GM11168 (cell line): ENCODE data around the gene TFCP2.

Source experiments
- in situ Hi-C: fragments of 300-500 bp; cut with MboI; formaldehyde crosslinking; loops from one replicate; pipeline ENCODE4 v1.12.0; 2022; ENCODE audit warnings: low sequenced_read_pairs; ENCODE audit not compliant: unreplicated experiment

Gene TFCP2

GRCh38 chr12:51162217-51162616, 10.7 kb downstream of the TFCP2 start:
- in situ Hi-C loops, result no loop called here

DNA sequence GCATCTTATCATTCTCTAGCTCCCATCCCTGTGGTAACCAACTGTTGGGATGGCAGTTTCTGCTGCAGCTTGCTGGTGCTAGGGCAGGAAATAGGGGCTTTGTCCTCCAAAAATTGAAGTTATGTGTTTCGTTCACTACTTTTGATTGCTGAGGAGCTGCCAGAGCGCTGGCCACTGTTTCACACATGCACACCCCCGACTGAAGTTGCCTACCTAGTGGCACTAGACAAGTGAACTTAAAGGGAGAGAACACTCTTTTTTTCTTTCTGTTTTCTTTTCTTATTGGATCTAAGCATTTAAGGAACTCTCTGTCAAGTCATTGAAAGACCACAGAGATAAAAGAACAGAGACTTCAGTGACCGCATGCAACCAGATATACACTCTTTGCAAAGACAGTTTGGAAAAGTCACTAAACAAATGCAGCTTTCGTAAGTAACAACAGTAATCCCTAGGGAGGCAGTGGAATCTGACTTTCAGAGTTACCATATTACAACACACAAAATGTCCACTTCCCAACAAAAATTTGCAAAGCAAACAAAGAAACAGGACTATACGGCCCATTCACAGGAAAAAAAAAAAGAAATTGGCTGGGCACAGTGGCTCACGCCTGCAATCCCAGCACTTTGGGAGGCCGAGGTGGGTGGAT, 12.0 kb downstream of the TFCP2 start:
- in situ Hi-C loops, result no loop called here

- in situ Hi-C loops, result no loop called here
These were observed 16.6 kb downstream of the TFCP2 start for GRCh38 chr12:51156245-51156765.

GRCh38 chr12:51152953-51153352, 20.0 kb downstream of the TFCP2 start:
- in situ Hi-C loops, result no loop called here

- in situ Hi-C loops, result no loop called here
These were observed 22.2 kb downstream of the TFCP2 start for GRCh38 chr12:51150777-51151176.

- in situ Hi-C loops, result no loop called here
These were observed 25.6 kb downstream of the TFCP2 start for GRCh38 chr12:51147309-51147708.

DNA sequence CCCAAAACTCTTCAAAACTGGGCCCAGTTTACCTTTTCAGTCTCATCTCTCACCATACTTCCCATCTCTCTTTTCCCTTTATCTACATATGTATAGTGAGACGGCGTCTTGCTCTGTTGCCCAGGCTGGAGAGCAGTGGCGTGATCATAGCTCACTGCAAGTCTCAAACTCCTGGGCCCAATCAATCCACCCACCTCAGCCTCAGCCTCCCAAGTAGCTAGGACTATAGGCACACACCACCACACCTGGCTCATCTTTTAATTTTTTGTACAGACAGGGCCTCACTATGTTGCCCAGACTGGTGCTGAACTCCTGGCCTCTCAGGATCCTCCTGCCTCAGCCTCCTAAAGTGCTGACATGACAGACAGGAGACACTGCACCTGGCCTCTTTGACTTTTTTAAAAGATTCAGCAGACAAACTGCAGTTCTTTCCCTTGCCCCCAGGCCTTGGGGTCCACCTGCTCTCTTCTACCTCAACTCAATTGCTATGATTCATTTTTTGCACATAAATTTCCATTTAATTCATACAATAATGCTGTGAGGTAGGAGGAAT, 33.6 kb downstream of the TFCP2 start:
- in situ Hi-C loops, result no loop called here

GRCh38 chr12:51132693-51133092, 40.2 kb downstream of the TFCP2 start:
- in situ Hi-C loops, result no loop called here

GRCh38 chr12:51131745-51132521, 41.0 kb downstream of the TFCP2 start:
- in situ Hi-C loops, result no loop called here

- in situ Hi-C loops, result no loop called here
These were observed 44.0 kb downstream of the TFCP2 start for GRCh38 chr12:51128919-51129318.

- in situ Hi-C loops, result no loop called here
These were observed 45.7 kb downstream of the TFCP2 start for GRCh38 chr12:51127050-51127729.

- in situ Hi-C loops, result no loop called here
These were observed 46.6 kb downstream of the TFCP2 start for GRCh38 chr12:51126297-51126696.

GRCh38 chr12:51124504-51124903, 48.4 kb downstream of the TFCP2 start:
- in situ Hi-C loops, result no loop called here

- in situ Hi-C loops, result no loop called here
These were observed 50.1 kb downstream of the TFCP2 start for GRCh38 chr12:51122844-51123243.

GRCh38 chr12:51118706-51119105, 54.2 kb downstream of the TFCP2 start:
- in situ Hi-C loops, result no loop called here

DNA sequence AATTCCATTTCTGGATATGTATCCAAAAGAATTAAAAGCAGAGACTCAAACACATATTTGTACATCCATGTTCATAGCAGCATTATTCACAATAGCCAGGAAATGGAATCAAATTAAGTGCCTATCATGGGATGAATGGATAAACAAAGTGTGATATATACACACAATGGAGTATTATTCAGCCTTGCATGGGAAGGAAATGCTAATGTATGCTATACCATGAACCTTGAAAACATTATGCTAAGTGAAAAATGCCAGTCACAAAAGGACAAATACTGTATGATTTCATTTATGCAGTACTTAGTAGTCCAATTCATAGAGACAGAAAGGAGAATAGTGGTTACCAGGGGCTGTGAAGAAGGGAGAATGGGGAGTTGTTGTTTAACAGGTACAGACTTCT, 57.4 kb downstream of the TFCP2 start:
- in situ Hi-C loops, result no loop called here

DNA sequence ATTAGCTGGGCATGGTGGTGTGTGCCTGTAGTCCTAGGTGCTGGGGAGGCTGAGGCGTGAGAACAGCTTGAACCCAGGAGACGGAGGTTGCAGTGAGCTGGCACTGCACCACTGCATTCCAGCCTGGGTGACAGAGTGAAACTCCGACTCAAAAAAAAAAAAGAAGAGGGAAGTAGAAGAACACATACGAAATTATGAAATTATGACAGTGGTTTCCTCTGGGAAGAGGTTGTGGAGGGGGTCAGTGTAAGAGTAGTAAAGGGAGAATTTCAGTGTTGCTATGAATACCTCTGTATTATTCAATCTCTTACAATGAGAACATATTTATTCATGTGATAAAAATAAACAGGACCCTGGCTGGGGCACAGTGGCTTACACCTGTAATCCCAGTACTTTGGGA, 64.8 kb downstream of the TFCP2 start:
- in situ Hi-C loops, result no loop called here

DNA sequence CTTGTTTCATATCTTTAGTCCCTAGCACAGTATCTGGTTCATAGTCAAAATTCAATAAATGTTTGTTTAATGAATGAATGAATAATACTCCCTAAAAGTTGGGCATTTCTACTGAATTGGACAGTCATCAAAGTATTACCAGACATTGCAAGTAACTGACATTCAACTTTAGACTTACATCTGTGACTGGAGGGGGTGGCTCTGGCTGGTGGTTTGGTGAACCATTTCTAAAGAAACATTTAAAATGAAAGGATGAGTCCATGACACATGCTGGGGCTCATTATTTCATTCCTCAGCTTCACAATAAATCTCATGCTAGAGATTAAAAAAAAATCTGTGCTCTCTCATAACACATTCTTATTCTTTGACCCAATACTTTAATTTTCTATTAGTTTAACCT, 69.0 kb downstream of the TFCP2 start:
- in situ Hi-C loops, result no loop called here

- in situ Hi-C loops, result no loop called here
These were observed 74.3 kb downstream of the TFCP2 start for GRCh38 chr12:51098611-51099010.

DNA sequence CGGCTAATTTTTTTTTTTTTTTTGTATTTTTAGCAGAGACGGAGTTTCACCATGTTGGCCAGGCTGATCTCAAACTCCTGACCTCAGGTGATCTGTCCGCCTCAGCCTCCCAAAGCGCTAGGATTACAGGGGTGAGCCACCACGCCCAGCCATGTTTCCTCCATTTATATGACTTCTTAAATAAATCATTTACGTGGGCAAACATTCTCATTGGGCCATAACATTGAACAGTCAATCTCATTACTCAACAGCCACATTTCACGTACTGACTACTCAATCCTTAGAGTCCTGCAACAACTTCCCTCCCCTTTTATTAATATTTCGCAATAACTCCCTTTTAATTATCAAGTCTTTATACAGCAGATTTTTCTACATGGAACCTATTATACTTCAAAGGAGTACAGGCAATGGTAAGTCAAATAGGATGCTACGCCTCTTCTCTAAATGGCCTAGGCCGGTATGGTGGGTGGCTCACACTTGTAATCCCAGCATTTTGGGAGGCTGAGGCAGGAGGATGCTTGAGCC, 82.2 kb downstream of the TFCP2 start:
- in situ Hi-C loops, result no loop called here

- in situ Hi-C loops, result no loop called here
These were observed 85.1 kb downstream of the TFCP2 start for GRCh38 chr12:51087818-51088217.
